GM21717 (cell line): ENCODE measurements around the gene TOP3B.
"Not testable (repeated sequence)": the region's sequence is repeated elsewhere in the genome, so short reads cannot be mapped to it uniquely, and the experiment has no call there.

Source experiments
- ATAC-seq: cut with Tn5 transposase; IDR thresholded peaks from one replicate; pipeline ENCODE4 v1.9.1; 2021; ENCODE audit warnings: mild to moderate bottlenecking, moderate library complexity; ENCODE audit not compliant: unreplicated experiment

Gene TOP3B

GRCh38 chr22:21931056-21931455 lies 51.5 kb downstream of the TOP3B start:
- no peak for ATAC-seq

GRCh38 chr22:21929253-21929652 lies 53.3 kb downstream of the TOP3B start:
- ATAC-seq: no peak

GRCh38 chr22:21928048-21928447 lies 54.5 kb downstream of the TOP3B start:
- ATAC-seq: no peak

GRCh38 chr22:21927174-21927823 lies 55.3 kb downstream of the TOP3B start:
- ATAC-seq: no peak

GRCh38 chr22:21926728-21927127 lies 55.9 kb downstream of the TOP3B start:
- no peak for ATAC-seq

GRCh38 chr22:21923163-21923561 lies 59.4 kb downstream of the TOP3B start:
- no peak for ATAC-seq

- ATAC-seq: no peak
Measured at GRCh38 chr22:21922370-21923162, 60.0 kb downstream of the TOP3B start.

GRCh38 chr22:21921729-21922128 lies 60.9 kb downstream of the TOP3B start:
- ATAC-seq: no peak

- ATAC-seq: no peak
Measured at GRCh38 chr22:21921184-21921721, 61.3 kb downstream of the TOP3B start.

- no peak for ATAC-seq
Measured at GRCh38 chr22:21920341-21921183, 62.0 kb downstream of the TOP3B start.

- ATAC-seq: no peak
Measured at GRCh38 chr22:21919526-21920307, 62.9 kb downstream of the TOP3B start.

GRCh38 chr22:21918466-21919185 lies 64.0 kb downstream of the TOP3B start:
- ATAC-seq: no peak

GRCh38 chr22:21917959-21918261 lies 64.7 kb downstream of the TOP3B start:
- no peak for ATAC-seq

GRCh38 chr22:21917181-21917958 lies 65.2 kb downstream of the TOP3B start:
- ATAC-seq: no peak

- ATAC-seq: no peak
Measured at GRCh38 chr22:21916309-21916918, 66.2 kb downstream of the TOP3B start.

GRCh38 chr22:21915624-21916308 lies 66.8 kb downstream of the TOP3B start:
- ATAC-seq: no peak

- ATAC-seq: not testable (repeated sequence)
Measured at GRCh38 chr22:21914033-21914642, 68.4 kb downstream of the TOP3B start.

GRCh38 chr22:21910367-21910766 lies 72.2 kb downstream of the TOP3B start:
- not testable (repeated sequence) for ATAC-seq
